Measurements from ENCODE around the gene PEX19. TPM values are rescaled to one million over a fixed set of nuclear protein-coding genes. Genes with fewer than 3 reads are reported as not detected.

The PEX19 gene
- total RNA-seq, 1 donor from 2014 or later, result 74.6 TPM

DNA sequence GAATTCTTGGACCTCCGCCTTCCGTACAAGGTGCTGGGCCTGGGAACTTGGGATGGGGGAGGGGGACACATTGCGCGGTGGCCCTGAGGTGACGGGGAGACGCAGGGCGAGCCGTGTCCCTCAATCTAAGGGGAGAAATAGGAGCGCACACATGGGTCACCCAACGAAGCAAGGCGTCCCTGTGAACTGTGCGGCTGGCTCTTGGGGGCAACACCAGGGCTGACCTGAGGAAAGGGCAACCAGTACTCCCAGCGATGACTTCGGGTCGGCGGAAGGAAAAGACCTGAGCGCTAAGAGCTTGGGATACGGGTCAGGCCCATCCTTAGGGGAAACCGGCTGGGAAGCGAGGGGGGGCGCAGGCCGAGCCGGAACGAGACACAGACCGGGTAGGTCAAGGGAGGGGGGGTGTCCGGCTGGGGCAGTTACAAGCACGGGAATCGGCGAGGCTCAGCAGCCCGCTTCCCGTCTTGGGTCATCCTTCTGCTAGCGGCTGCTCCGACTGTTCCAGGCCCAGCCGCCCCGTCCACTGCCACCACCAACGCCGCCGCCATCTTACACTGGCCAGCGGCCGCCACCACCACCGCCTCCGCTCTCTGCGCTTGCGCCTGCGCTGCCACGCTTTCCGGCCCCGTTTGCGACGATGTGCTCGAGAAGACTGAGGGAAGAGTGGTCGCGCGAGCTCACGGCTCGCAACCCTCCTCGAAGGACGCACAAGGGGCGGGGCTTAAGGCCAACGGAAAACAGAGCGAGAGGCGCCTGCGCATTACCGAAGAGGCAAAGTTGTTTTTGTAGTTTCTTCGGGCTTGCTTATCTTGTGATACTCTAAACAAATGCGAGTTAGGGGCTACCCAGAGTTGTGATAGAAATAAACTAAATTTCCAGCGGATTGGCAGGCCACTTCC, 22.8 kb downstream of the PEX19 start, which contains the start of gene DCAF8:
Gene DCAF8 (minus strand): TSS at position 657 of the 902 bp plus-strand sequence. CDS start 18,541 bp downstream, outside the sequence.
- Histone ChIP-seq H3K36me3 (no peaks in the 10 kb centered on the region), H3K27me3 (peaks cover 20% of the 10 kb centered on the region), H2AFZ (replicated peaks) (peak within 1 kb of the TSS; percentile 94), H4K20me1 (ENCODE audit: low read depth) (peaks cover 16% of the 10 kb centered on the region), H3K79me2 (ENCODE audit: low read depth) (peaks cover 50% of the 10 kb centered on the region), H3K4me1 (peaks cover 24% of the 10 kb centered on the region), H3F3A (ENCODE audit: low read depth) (peaks cover 14% of the 10 kb centered on the region), H3K9ac (peak within 1 kb of the TSS; percentile 89), H3K4me3 (peak within 1 kb of the TSS; percentile 86), H3K27ac (peak within 1 kb of the TSS; percentile 81), H3K9me3 (ENCODE audit: low read depth) (no peaks in the 10 kb centered on the region), H3K4me2 (peak within 1 kb of the TSS; percentile 97)
- peaks cover 4% of the 10 kb centered on the region for H3K27me3 Mint-ChIP-seq (ENCODE audit: insufficient read depth, low read depth)
- peak within 1 kb of the TSS; percentile 100 for H3K4me3 Mint-ChIP-seq
- peaks cover 5% of the 10 kb centered on the region for H3K36me3 Mint-ChIP-seq
- TF ChIP-seq EZH2 (IDR thresholded peaks at IDR 0.05) (no peak), EZH2phosphoT487 (IDR thresholded peaks at IDR 0.05) (no peak)
- TF ChIP-seq, protein P1, sequence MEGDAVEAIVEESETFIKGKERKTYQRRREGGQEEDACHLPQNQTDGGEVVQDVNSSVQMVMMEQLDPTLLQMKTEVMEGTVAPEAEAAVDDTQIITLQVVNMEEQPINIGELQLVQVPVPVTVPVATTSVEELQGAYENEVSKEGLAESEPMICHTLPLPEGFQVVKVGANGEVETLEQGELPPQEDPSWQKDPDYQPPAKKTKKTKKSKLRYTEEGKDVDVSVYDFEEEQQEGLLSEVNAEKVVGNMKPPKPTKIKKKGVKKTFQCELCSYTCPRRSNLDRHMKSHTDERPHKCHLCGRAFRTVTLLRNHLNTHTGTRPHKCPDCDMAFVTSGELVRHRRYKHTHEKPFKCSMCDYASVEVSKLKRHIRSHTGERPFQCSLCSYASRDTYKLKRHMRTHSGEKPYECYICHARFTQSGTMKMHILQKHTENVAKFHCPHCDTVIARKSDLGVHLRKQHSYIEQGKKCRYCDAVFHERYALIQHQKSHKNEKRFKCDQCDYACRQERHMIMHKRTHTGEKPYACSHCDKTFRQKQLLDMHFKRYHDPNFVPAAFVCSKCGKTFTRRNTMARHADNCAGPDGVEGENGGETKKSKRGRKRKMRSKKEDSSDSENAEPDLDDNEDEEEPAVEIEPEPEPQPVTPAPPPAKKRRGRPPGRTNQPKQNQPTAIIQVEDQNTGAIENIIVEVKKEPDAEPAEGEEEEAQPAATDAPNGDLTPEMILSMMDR (IDR thresholded peaks at IDR 0.05), result no peak
- H3K4me1 Mint-ChIP-seq, result peaks cover 33% of the 10 kb centered on the region
- peak within 1 kb of the TSS; percentile 100 for H3K27ac Mint-ChIP-seq
- no peaks in the 10 kb centered on the region for H3K9me3 Mint-ChIP-seq
- peak; percentile 99 for DNase-seq (ENCODE audit: low spot score)

DNA sequence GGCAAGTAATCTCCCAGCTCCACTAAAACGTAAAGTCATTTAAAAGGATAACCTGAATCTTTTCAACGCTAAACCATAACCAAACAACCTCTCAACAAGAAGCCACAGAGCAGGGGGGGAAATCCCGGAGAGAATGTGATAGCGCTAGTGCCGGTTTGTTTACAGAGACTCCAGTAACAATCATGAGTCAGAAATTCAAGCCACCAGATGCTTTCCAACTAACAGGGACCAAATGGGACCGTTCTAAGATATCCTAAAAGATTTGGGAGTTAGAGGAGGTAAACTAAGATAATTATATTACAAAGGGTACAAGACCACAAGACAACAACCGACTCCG, 23.4 kb downstream of the PEX19 start:
- DNase-seq (ENCODE audit: low spot score), result peak; percentile 56
- Histone ChIP-seq H3K4me2 (peak overlapping the region; percentile 97), H3K79me2 (ENCODE audit: low read depth) (peaks cover 56% of the 10 kb centered on the region), H2AFZ (replicated peaks) (peak overlapping the region; percentile 9), H3K4me1 (peaks cover 24% of the 10 kb centered on the region), H3K9me3 (ENCODE audit: low read depth) (no peaks in the 10 kb centered on the region), H4K20me1 (ENCODE audit: low read depth) (peaks cover 22% of the 10 kb centered on the region), H3K9ac (peak overlapping the region; percentile 89), H3K4me3 (peak overlapping the region; percentile 86), H3K36me3 (no peaks in the 10 kb centered on the region), H3F3A (ENCODE audit: low read depth) (peaks cover 14% of the 10 kb centered on the region), H3K27ac (peak overlapping the region; percentile 81), H3K27me3 (peaks cover 17% of the 10 kb centered on the region)
- no peaks in the 10 kb centered on the region for H3K9me3 Mint-ChIP-seq
- peak overlapping the region; percentile 100 for H3K27ac Mint-ChIP-seq
- peaks cover 5% of the 10 kb centered on the region for H3K36me3 Mint-ChIP-seq
- TF ChIP-seq EZH2phosphoT487 (IDR thresholded peaks at IDR 0.05) (no peak), EZH2 (IDR thresholded peaks at IDR 0.05) (no peak)
- TF ChIP-seq, protein P1 (IDR thresholded peaks at IDR 0.05), result no peak
- peak overlapping the region; percentile 100 for H3K4me3 Mint-ChIP-seq
- H3K4me1 Mint-ChIP-seq, result peaks cover 33% of the 10 kb centered on the region
- H3K27me3 Mint-ChIP-seq (ENCODE audit: insufficient read depth, low read depth), result peaks cover 4% of the 10 kb centered on the region

DNA sequence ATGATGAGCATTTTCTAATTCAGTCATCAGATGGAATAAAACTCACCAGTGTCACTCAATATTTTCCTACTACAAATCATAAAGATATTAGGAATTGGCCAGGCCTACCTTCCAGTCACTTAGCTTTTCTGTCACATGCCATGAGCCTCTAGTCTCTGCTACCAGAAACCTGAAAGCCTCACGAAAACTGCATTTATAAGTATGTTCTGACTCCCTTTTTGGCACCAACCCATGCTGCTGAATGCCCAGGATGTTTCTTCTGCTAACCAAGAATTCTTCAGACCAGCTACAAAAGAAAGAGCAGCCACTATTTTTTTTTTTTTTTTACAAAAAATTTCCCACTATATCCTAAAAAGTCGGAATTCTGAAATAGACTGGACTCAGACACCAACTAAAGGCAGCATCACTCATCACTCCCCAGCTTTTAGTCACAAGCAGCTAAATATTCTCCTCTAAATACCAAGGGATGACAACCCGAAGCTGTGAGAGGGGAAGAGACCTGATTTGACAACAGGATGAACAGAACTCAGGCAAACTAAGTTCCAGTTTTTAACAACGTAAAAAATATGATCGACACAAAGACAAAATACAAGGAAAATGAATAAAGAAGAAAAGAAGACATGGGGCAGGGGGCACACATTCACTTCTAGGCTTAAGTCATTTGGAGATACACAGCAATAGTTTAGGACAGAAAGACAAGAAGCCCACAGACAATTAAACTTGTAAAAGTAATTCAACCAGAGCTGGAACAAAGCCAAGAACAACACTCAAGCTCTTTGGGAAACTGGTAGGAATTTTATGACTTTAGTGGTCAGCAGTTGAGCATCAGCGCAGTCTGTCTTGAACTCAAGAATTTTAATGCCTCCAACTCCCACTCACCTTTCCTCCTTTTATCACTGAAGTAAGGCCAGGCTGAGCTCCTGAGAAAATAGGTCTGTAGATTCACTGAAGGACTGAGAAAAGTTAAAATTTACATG, 24.2 kb downstream of the PEX19 start:
- H3K27me3 ChIP-seq, result peaks cover 11% of the 10 kb centered on the region
- peak overlapping the region; percentile 89 for H3K9ac ChIP-seq
- peaks cover 24% of the 10 kb centered on the region for H3K4me1 ChIP-seq
- H3K9me3 Mint-ChIP-seq, result no peaks in the 10 kb centered on the region
- peak overlapping the region; percentile 100 for H3K27ac Mint-ChIP-seq
- H3K9me3 ChIP-seq (ENCODE audit: low read depth), result no peaks in the 10 kb centered on the region
- no peak overlapping the region for H2AFZ ChIP-seq (replicated peaks)
- H3F3A ChIP-seq (ENCODE audit: low read depth), result peaks cover 14% of the 10 kb centered on the region
- H3K36me3 Mint-ChIP-seq, result peaks cover 5% of the 10 kb centered on the region
- peaks cover 33% of the 10 kb centered on the region for H3K4me1 Mint-ChIP-seq
- no peak for DNase-seq (ENCODE audit: low spot score)
- H3K36me3 ChIP-seq, result no peaks in the 10 kb centered on the region
- peak overlapping the region; percentile 81 for H3K27ac ChIP-seq
- peak overlapping the region; percentile 97 for H3K4me2 ChIP-seq
- TF ChIP-seq, protein P1 (IDR thresholded peaks at IDR 0.05), result no peak
- TF ChIP-seq EZH2 (IDR thresholded peaks at IDR 0.05) (no peak), EZH2phosphoT487 (IDR thresholded peaks at IDR 0.05) (no peak)
- peaks cover 28% of the 10 kb centered on the region for H4K20me1 ChIP-seq (ENCODE audit: low read depth)
- H3K79me2 ChIP-seq (ENCODE audit: low read depth), result peaks cover 63% of the 10 kb centered on the region
- peak overlapping the region; percentile 100 for H3K4me3 Mint-ChIP-seq
- H3K4me3 ChIP-seq, result peak overlapping the region; percentile 86
- peaks cover 4% of the 10 kb centered on the region for H3K27me3 Mint-ChIP-seq (ENCODE audit: insufficient read depth, low read depth)

All from neural progenitor cell (in vitro differentiated cells).